HEK293 (cell line): ENCODE measurements around the gene NUFIP1.
A peak's percentile ranks its signal among the peaks of the same experiment; 100 is the strongest.

ENCODE experiments used
- HOXD13 ChIP-seq: sonication (generic); formaldehyde crosslinking; IDR thresholded peaks from 2 replicates; pipeline ENCODE4 v1.8.0; 2022; ENCODE audit warnings: missing genetic modification reagents, borderline replicate concordance
- KLF1 ChIP-seq: fragments of 450-650 bp; formaldehyde crosslinking; IDR thresholded peaks from 2 replicates; pipeline ENCODE4 v1.5.1; 2016; ENCODE audit warnings: missing biosample characterization, missing genetic modification characterization
- KLF10 ChIP-seq: fragments of 450-650 bp; IDR thresholded peaks from 2 replicates; pipeline ENCODE4 v1.5.1; 2018; ENCODE audit warnings: missing biosample characterization, mild to moderate bottlenecking, missing genetic modification characterization
- SCRT1 ChIP-seq: fragments of 450-650 bp; formaldehyde crosslinking; IDR thresholded peaks from 2 replicates; pipeline ENCODE4 v1.5.1; 2016; ENCODE audit warnings: missing biosample characterization, missing genetic modification characterization, borderline replicate concordance
- SETDB1 ChIP-seq: IDR thresholded peaks from one replicate; pipeline ENCODE4 v1.6.1; 2017; ENCODE audit warnings: mild to moderate bottlenecking, low read length, moderate library complexity, mixed read lengths; ENCODE audit not compliant: insufficient read length
- SP2 ChIP-seq: fragments of 450-650 bp; formaldehyde crosslinking; IDR thresholded peaks from 2 replicates; pipeline ENCODE4 v1.5.1; 2016; ENCODE audit warnings: missing biosample characterization, missing genetic modification characterization
- SP3 ChIP-seq: fragments of 450-650 bp; formaldehyde crosslinking; IDR thresholded peaks from 2 replicates; pipeline ENCODE4 v1.5.1; 2016; ENCODE audit warnings: missing biosample characterization, missing genetic modification characterization
- TCF7L2 ChIP-seq: IDR thresholded peaks from 2 replicates; pipeline ENCODE4 v1.6.1; 2011; ENCODE audit warnings: low read depth, mild to moderate bottlenecking, inconsistent platforms, low read length, moderate library complexity, borderline replicate concordance
- ZBTB17 ChIP-seq: fragments of 450-650 bp; formaldehyde crosslinking; IDR thresholded peaks from 2 replicates; pipeline ENCODE4 v1.5.1; 2016; ENCODE audit warnings: missing biosample characterization, missing genetic modification characterization
- ZBTB48 ChIP-seq: fragments of 450-650 bp; formaldehyde crosslinking; IDR thresholded peaks from 2 replicates; pipeline ENCODE4 v1.5.1; 2016; ENCODE audit warnings: missing biosample characterization, missing genetic modification characterization
- ZFP3 ChIP-seq: fragments of 450-650 bp; formaldehyde crosslinking; IDR thresholded peaks from 2 replicates; pipeline ENCODE4 v1.5.1; 2016; ENCODE audit warnings: low read depth, missing biosample characterization, missing genetic modification characterization
- ZFP37 ChIP-seq: fragments of 450-650 bp; formaldehyde crosslinking; IDR thresholded peaks from 2 replicates; pipeline ENCODE4 v1.5.1; 2016; ENCODE audit warnings: missing biosample characterization, missing genetic modification characterization
- ZNF133 ChIP-seq: fragments of 450-650 bp; formaldehyde crosslinking; IDR thresholded peaks from 2 replicates; pipeline ENCODE4 v1.5.1; 2016; ENCODE audit warnings: missing biosample characterization, missing genetic modification characterization
- ZNF148 ChIP-seq: fragments of 450-650 bp; formaldehyde crosslinking; IDR thresholded peaks from 2 replicates; pipeline ENCODE4 v1.5.0; 2017; ENCODE audit warnings: missing biosample characterization, missing genetic modification characterization, borderline replicate concordance
- ZNF214 ChIP-seq: fragments of 450-650 bp; formaldehyde crosslinking; IDR thresholded peaks from 2 replicates; pipeline ENCODE4 v1.5.1; 2017; ENCODE audit warnings: missing biosample characterization, mild to moderate bottlenecking, missing genetic modification characterization, borderline replicate concordance
- ZNF292 ChIP-seq: fragments of 450-650 bp; formaldehyde crosslinking; IDR thresholded peaks from 2 replicates; pipeline ENCODE4 v1.5.1; 2016; ENCODE audit warnings: low read depth, missing biosample characterization, missing genetic modification characterization, borderline replicate concordance
- ZNF311 ChIP-seq: fragments of 450-650 bp; formaldehyde crosslinking; IDR thresholded peaks from 2 replicates; pipeline ENCODE4 v1.5.1; 2017; ENCODE audit warnings: missing biosample characterization, missing genetic modification characterization, borderline replicate concordance
- ZNF37A ChIP-seq: fragments of 450-650 bp; IDR thresholded peaks from 2 replicates; pipeline ENCODE4 v1.5.1; 2018; ENCODE audit warnings: missing biosample characterization, missing genetic modification characterization
- ZNF426 ChIP-seq: fragments of 450-650 bp; formaldehyde crosslinking; IDR thresholded peaks from 2 replicates; pipeline ENCODE4 v1.5.1; 2017; ENCODE audit warnings: missing biosample characterization, missing genetic modification characterization, mild to moderate bottlenecking, inconsistent platforms, moderate library complexity
- ZNF433 ChIP-seq: fragments of 450-650 bp; formaldehyde crosslinking; IDR thresholded peaks from 2 replicates; pipeline ENCODE4 v1.5.1; 2016; ENCODE audit warnings: missing biosample characterization, missing genetic modification characterization, low read depth
- ZNF549 ChIP-seq: fragments of 450-650 bp; IDR thresholded peaks from 2 replicates; pipeline ENCODE4 v1.5.1; 2018; ENCODE audit warnings: missing biosample characterization, missing genetic modification characterization, mild to moderate bottlenecking, inconsistent platforms, moderate library complexity
- ZNF561 ChIP-seq: fragments of 450-650 bp; IDR thresholded peaks from 2 replicates; pipeline ENCODE4 v1.5.1; 2018; ENCODE audit warnings: missing biosample characterization, missing genetic modification characterization, borderline replicate concordance
- ZNF621 ChIP-seq: fragments of 450-650 bp; formaldehyde crosslinking; IDR thresholded peaks from 2 replicates; pipeline ENCODE4 v1.5.1; 2017; ENCODE audit warnings: missing biosample characterization, missing genetic modification characterization
- ZNF645 ChIP-seq: fragments of 450-650 bp; formaldehyde crosslinking; IDR thresholded peaks from 2 replicates; pipeline ENCODE4; 2016; ENCODE audit warnings: missing biosample characterization, missing genetic modification characterization
- ZNF664 ChIP-seq: fragments of 450-650 bp; formaldehyde crosslinking; IDR thresholded peaks from 2 replicates; pipeline ENCODE4 v1.5.1; 2016; ENCODE audit warnings: missing biosample characterization, missing genetic modification characterization
- ZNF677 ChIP-seq: fragments of 450-650 bp; IDR thresholded peaks from 2 replicates; pipeline ENCODE4 v1.5.0; 2018; ENCODE audit warnings: missing biosample characterization, mild to moderate bottlenecking, missing genetic modification characterization, moderate library complexity
- ZNF768 ChIP-seq: fragments of 450-650 bp; formaldehyde crosslinking; IDR thresholded peaks from 2 replicates; pipeline ENCODE4 v1.5.1; 2018; ENCODE audit warnings: missing biosample characterization, mild to moderate bottlenecking, missing genetic modification characterization
- ZNF776 ChIP-seq: fragments of 450-650 bp; formaldehyde crosslinking; IDR thresholded peaks from 2 replicates; pipeline ENCODE4 v1.5.0; 2017; ENCODE audit warnings: missing biosample characterization, missing genetic modification characterization, borderline replicate concordance
- ZNF837 ChIP-seq: fragments of 450-650 bp; formaldehyde crosslinking; IDR thresholded peaks from 2 replicates; pipeline ENCODE4 v1.5.1; 2016; ENCODE audit warnings: missing biosample characterization, missing genetic modification characterization
- ZSCAN18 ChIP-seq: fragments of 450-650 bp; formaldehyde crosslinking; IDR thresholded peaks from 2 replicates; pipeline ENCODE4 v1.5.1; 2016; ENCODE audit warnings: missing biosample characterization, missing genetic modification characterization
- ZSCAN23 ChIP-seq: fragments of 450-650 bp; formaldehyde crosslinking; IDR thresholded peaks from 2 replicates; pipeline ENCODE4 v1.5.1; 2016; ENCODE audit warnings: missing biosample characterization, missing genetic modification characterization
- TF ChIP-seq, protein P1 (sequence below): fragments of 450-650 bp; formaldehyde crosslinking; IDR thresholded peaks from 2 replicates; pipeline ENCODE4 v1.5.1; 2017; ENCODE audit warnings: missing biosample characterization, missing genetic modification characterization
- TF ChIP-seq, protein P2 (sequence below): fragments of 450-650 bp; formaldehyde crosslinking; IDR thresholded peaks from 2 replicates; pipeline ENCODE4 v1.5.1; 2016; ENCODE audit warnings: missing biosample characterization, missing genetic modification characterization, low read depth

NUFIP1 gene

GRCh38 chr13:44918326-44919103 is 70.8 kb downstream of the NUFIP1 start (continued):
- TF ChIP-seq TCF7L2 (no peak), ZFP37 (tag by site-specific recombination) (no peak), ZNF433 (tag by site-specific recombination) (no peak), ZSCAN18 (tag by site-specific recombination) (no peak), HOXD13 (CRISPR knock-in tag) (no peak), ZSCAN23 (tag by site-specific recombination) (no peak), KLF1 (tag by site-specific recombination) (no peak), ZNF837 (tag by site-specific recombination) (no peak), ZNF148 (tag by site-specific recombination) (no peak), ZNF549 (tag by site-specific recombination) (no peak), ZNF426 (tag by site-specific recombination) (no peak), ZNF621 (tag by site-specific recombination) (no peak), ZNF292 (tag by site-specific recombination) (no peak), ZFP3 (no peak), ZNF768 (tag by site-specific recombination) (no peak), ZNF776 (tag by site-specific recombination) (no peak), ZNF311 (no peak), SCRT1 (tag by site-specific recombination) (no peak), ZNF561 (tag by site-specific recombination) (peak; percentile 54), ZNF37A (no peak), ZBTB17 (tag by site-specific recombination) (no peak; the same call in 1 of the 2 replicates), ZNF664 (tag by site-specific recombination) (no peak; the same call in 1 of the 2 replicates), ZNF133 (no peak), SP2 (tag by site-specific recombination) (peak; percentile 41; the same call in 1 of the 2 replicates), SETDB1 (no peak), ZBTB48 (tag by site-specific recombination) (no peak), ZNF214 (tag by site-specific recombination) (no peak), SP3 (tag by site-specific recombination) (0 out of 2 replicates have a peak, but pooled peaks have one; percentile 6), KLF10 (tag by site-specific recombination) (no peak), ZNF645 (tag by site-specific recombination) (no peak), ZNF677 (no peak; the same call in 1 of the 2 replicates)
- TF ChIP-seq, protein P1, sequence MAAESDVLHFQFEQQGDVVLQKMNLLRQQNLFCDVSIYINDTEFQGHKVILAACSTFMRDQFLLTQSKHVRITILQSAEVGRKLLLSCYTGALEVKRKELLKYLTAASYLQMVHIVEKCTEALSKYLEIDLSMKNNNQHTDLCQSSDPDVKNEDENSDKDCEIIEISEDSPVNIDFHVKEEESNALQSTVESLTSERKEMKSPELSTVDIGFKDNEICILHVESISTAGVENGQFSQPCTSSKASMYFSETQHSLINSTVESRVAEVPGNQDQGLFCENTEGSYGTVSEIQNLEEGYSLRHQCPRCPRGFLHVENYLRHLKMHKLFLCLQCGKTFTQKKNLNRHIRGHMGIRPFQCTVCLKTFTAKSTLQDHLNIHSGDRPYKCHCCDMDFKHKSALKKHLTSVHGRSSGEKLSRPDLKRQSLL (tag by site-specific recombination) = peak; percentile 31; the same call in 1 of the 2 replicates
- TF ChIP-seq, protein P2, sequence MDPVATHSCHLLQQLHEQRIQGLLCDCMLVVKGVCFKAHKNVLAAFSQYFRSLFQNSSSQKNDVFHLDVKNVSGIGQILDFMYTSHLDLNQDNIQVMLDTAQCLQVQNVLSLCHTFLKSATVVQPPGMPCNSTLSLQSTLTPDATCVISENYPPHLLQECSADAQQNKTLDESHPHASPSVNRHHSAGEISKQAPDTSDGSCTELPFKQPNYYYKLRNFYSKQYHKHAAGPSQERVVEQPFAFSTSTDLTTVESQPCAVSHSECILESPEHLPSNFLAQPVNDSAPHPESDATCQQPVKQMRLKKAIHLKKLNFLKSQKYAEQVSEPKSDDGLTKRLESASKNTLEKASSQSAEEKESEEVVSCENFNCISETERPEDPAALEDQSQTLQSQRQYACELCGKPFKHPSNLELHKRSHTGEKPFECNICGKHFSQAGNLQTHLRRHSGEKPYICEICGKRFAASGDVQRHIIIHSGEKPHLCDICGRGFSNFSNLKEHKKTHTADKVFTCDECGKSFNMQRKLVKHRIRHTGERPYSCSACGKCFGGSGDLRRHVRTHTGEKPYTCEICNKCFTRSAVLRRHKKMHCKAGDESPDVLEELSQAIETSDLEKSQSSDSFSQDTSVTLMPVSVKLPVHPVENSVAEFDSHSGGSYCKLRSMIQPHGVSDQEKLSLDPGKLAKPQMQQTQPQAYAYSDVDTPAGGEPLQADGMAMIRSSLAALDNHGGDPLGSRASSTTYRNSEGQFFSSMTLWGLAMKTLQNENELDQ = no peak
